SU-DHL-6 (cell line): Measurements from ENCODE around the gene SERPINA5.

Experiments used
- CTCF ChIP-seq: fragments of 200-600 bp; sonication (generic); IDR thresholded peaks from one replicate; pipeline ENCODE4 v1.5.1; 2017; ENCODE audit warnings: antibody characterized with exemption, mild to moderate bottlenecking, low read length, moderate library complexity; ENCODE audit not compliant: insufficient read depth, poor library complexity, severe bottlenecking
- EZH2phosphoT487 ChIP-seq: fragments of 200-600 bp; sonication (generic), shearing (Covaris generic); conservative IDR thresholded peaks from 2 replicates; pipeline ENCODE4 v1.6.1; 2018; ENCODE audit warnings: mild to moderate bottlenecking, antibody characterized with exemption, low read length, moderate library complexity, mixed read lengths

- TF ChIP-seq CTCF, result no peak
- TF ChIP-seq EZH2phosphoT487, result no peak
Measured at GRCh38 chr14:94561656-94562010, 19.6 kb upstream of the SERPINA5 start.
